PC-3 (cell line): Measurements from ENCODE around the gene DEFB132. TPM values are rescaled to one million over a fixed set of nuclear protein-coding genes. Genes with fewer than 3 reads are reported as not detected.

Experiments
- ATAC-seq: fragments of 200-7000 bp; cut with Tn5 transposase; 2 replicates; pipeline ENCODE4 v1.9.1; 2020; ENCODE audit warnings: mild to moderate bottlenecking, moderate library complexity
- BruUV-seq: library from RNA; stranded (reverse); fragments of 400-500 nt; replicated peaks from 2 replicates; lab custom pipeline; 2021; lab: Mats Ljungman, UMichigan
- CTCF ChIA-PET: fragments of 300-600 bp; sonication (Branson Sonifier 250); formaldehyde crosslinking; loops from one replicate; lab custom pipeline; 2022; ENCODE audit warnings: antibody characterized with exemption; lab: Charles Lee
- POLR2A ChIA-PET: fragments of 300-600 bp; sonication (Branson Sonifier 250); formaldehyde crosslinking; loops from one replicate; lab custom pipeline; 2022; ENCODE audit warnings: antibody characterized with exemption; ENCODE audit not compliant: unreplicated experiment; lab: Charles Lee
- DNase-seq: peaks from one replicate; pipeline ENCODE4 v3.0.0-alpha.2; 2015
- H2AFZ ChIP-seq: fragments of 300-600 bp; sonication (generic); 2 replicates; pipeline ENCODE4 v1.6.0; 2016; ENCODE audit warnings: antibody characterized with exemption, low read length
- H3F3A ChIP-seq: fragments of 300-600 bp; sonication (generic); one replicate; pipeline ENCODE4 v1.6.0; 2017; ENCODE audit warnings: antibody characterized with exemption, low read length, control low read depth, mild to moderate bottlenecking; ENCODE audit not compliant: unreplicated experiment
- H3K27ac ChIP-seq: fragments of 300-600 bp; sonication (generic); 2 replicates; pipeline ENCODE4 v1.5.1; 2016; ENCODE audit warnings: mild to moderate bottlenecking, low read length
- H3K27me3 ChIP-seq: fragments of 300-600 bp; sonication (generic); 2 replicates; pipeline ENCODE4 v1.6.1; 2016; ENCODE audit warnings: low read length, mixed read lengths
- H3K36me3 ChIP-seq: fragments of 300-600 bp; sonication (generic); 2 replicates; pipeline ENCODE4 v1.6.1; 2016; ENCODE audit warnings: low read depth, mixed run types, low read length, mixed read lengths
- H3K4me1 ChIP-seq: fragments of 300-600 bp; sonication (generic); 2 replicates; pipeline ENCODE4 v1.5.1; 2016; ENCODE audit warnings: low read length; ENCODE audit not compliant: insufficient read depth
- H3K4me2 ChIP-seq: fragments of 300-600 bp; sonication (generic); 2 replicates; pipeline ENCODE4 v1.6.0; 2016; ENCODE audit warnings: low read length
- H3K4me3 ChIP-seq: fragments of 300-600 bp; sonication (generic); 2 replicates; pipeline ENCODE4 v1.5.1; 2016; ENCODE audit warnings: mild to moderate bottlenecking, low read length, mixed read lengths
- H3K79me2 ChIP-seq: fragments of 300-600 bp; sonication (generic); 2 replicates; pipeline ENCODE4 v1.6.1; 2017; ENCODE audit warnings: low read length, mixed read lengths
- H3K9ac ChIP-seq: fragments of 300-600 bp; sonication (generic); 2 replicates; pipeline ENCODE4 v1.6.0; 2016; ENCODE audit warnings: mild to moderate bottlenecking, low read length
- H3K9me2 ChIP-seq: fragments of 300-600 bp; sonication (generic); replicated peaks from 2 replicates; pipeline ENCODE4 v1.6.1; 2016; ENCODE audit warnings: mixed run types, low read length, mixed read lengths
- H3K9me3 ChIP-seq: fragments of 300-600 bp; sonication (generic); 2 replicates; pipeline ENCODE4 v1.6.1; 2016; ENCODE audit warnings: low read length, mixed read lengths
- H4K20me1 ChIP-seq: fragments of 300-600 bp; sonication (generic); 2 replicates; pipeline ENCODE4 v1.6.1; 2016; ENCODE audit warnings: low read length, mixed read lengths
- EZH2 ChIP-seq: fragments of 300-600 bp; sonication (generic); IDR thresholded peaks from one replicate; pipeline ENCODE4 v1.6.1; 2017; ENCODE audit warnings: antibody characterized with exemption, mild to moderate bottlenecking, low read length; ENCODE audit not compliant: unreplicated experiment
- EZH2phosphoT487 ChIP-seq: fragments of 300-600 bp; sonication (generic); IDR thresholded peaks from 2 replicates; pipeline ENCODE4 v1.6.1; 2018; ENCODE audit warnings: mild to moderate bottlenecking, antibody characterized with exemption, low read length, borderline replicate concordance
- intact Hi-C: fragments of 100-400 bp; cut with micrococcal nuclease; formaldehyde crosslinking; loops from 2 replicates; pipeline ENCODE4 v1.9.0; 2023
- total RNA-seq: library from RNA; depleted of rRNA; stranded (reverse); fragments of >200 nt; gene quantifications from 2 replicates; pipeline ENCODE4 v1.2.3, GENCODE V29; 2014
- TF ChIP-seq, protein P1 (sequence below): fragments of 300-600 bp; sonication (generic); conservative IDR thresholded peaks from 2 replicates; pipeline ENCODE4 v1.5.1; 2017; ENCODE audit warnings: antibody characterized with exemption, low read depth, mild to moderate bottlenecking, low read length

The DEFB132 gene
- total RNA-seq, 1 experiment from 2014 or later, result not detected

DNA sequence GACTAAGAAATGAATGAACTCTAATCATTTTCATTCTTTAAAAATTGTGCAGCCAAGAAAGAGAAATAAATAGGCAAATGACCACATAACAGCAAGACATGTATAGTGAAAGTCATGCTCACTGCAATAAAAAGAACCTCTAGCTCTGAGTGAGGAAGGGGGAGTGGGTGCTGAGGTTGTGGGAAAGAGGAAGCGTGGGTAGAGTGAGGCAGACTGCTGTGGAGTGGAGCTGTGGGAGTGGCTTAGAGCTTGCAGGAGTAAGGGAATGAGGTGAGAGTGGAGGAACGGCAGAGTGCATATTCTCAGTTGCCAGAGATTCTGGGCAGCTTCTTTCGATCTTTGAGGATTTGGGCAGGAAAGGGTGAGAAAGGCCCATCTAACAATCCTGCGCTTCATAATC lies 20.0 kb upstream of the DEFB132 start:
- intact Hi-C loops, result loop anchor here (2.0 to 5.0 kb wide), 2 partner anchors 29 to 90 kb away; partner anchors contain the start of gene SOX12

DNA sequence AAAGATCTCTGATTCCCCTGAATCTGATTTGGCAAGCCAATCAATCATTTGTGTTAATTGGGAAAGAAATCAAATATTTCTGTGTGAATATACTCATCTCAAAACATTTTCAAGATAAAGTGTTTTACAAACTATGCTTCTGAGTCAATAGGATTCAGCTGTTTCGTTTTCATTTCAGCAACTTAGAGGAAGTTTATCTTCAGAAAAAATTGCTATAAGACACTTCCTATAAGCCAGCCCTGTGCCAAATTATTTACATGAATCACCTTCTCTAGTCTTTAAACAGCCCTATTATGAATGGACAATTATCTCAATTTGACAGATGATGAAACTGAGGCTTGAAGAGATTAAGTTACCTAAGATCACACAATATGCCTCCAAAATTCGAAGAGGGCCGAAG lies 19.6 kb upstream of the DEFB132 start:
- intact Hi-C loops, result loop anchor here (2.0 to 5.0 kb wide), 2 partner anchors 29 to 89 kb away; partner anchors contain the start of gene SOX12
- Histone ChIP-seq H2AFZ (no peak overlapping the region), H3K9ac (no peak overlapping the region), H4K20me1 (no peaks in the 10 kb centered on the region), H3K4me2 (no peak overlapping the region), H3K4me1 (no peaks in the 10 kb centered on the region), H3K9me3 (no peaks in the 10 kb centered on the region), H3F3A (no peaks in the 10 kb centered on the region), H3K27me3 (peaks cover 28% of the 10 kb centered on the region), H3K27ac (no peak overlapping the region), H3K9me2 (no peaks in the 10 kb centered on the region), H3K4me3 (no peak overlapping the region), H3K79me2 (no peaks in the 10 kb centered on the region), H3K36me3 (no peaks in the 10 kb centered on the region)
- DNase-seq (no peak), ATAC-seq (no peak)
- ChIA-PET POLR2A (interaction anchor here (0.7 kb wide), 1 partner anchor 13 kb away, joined by 3 read pairs; no protein-coding TSS in a partner anchor), CTCF (no interaction called here)
- no TSS peak for BruUV-seq
- TF ChIP-seq EZH2phosphoT487 (no peak), EZH2 (no peak)
- TF ChIP-seq, protein P1, sequence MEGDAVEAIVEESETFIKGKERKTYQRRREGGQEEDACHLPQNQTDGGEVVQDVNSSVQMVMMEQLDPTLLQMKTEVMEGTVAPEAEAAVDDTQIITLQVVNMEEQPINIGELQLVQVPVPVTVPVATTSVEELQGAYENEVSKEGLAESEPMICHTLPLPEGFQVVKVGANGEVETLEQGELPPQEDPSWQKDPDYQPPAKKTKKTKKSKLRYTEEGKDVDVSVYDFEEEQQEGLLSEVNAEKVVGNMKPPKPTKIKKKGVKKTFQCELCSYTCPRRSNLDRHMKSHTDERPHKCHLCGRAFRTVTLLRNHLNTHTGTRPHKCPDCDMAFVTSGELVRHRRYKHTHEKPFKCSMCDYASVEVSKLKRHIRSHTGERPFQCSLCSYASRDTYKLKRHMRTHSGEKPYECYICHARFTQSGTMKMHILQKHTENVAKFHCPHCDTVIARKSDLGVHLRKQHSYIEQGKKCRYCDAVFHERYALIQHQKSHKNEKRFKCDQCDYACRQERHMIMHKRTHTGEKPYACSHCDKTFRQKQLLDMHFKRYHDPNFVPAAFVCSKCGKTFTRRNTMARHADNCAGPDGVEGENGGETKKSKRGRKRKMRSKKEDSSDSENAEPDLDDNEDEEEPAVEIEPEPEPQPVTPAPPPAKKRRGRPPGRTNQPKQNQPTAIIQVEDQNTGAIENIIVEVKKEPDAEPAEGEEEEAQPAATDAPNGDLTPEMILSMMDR, result no peak

More for the DNA sequence above, 20.0 kb upstream of the DEFB132 start:
- ATAC-seq (no peak), DNase-seq (no peak)
- H3K4me2 ChIP-seq, result no peak overlapping the region
- H3K27me3 ChIP-seq, result peaks cover 28% of the 10 kb centered on the region
- no peak overlapping the region for H2AFZ ChIP-seq
- ChIA-PET CTCF (no interaction called here), POLR2A (interaction anchor here (0.7 kb wide), 1 partner anchor 13 kb away, joined by 3 read pairs; no protein-coding TSS in a partner anchor)
- H3K9me3 ChIP-seq, result no peaks in the 10 kb centered on the region
- no TSS peak for BruUV-seq
- H3K9me2 ChIP-seq, result no peaks in the 10 kb centered on the region
- TF ChIP-seq, protein P1, result no peak
- no peak for TF ChIP-seq EZH2phosphoT487
- no peak for TF ChIP-seq EZH2
- no peaks in the 10 kb centered on the region for H3F3A ChIP-seq
- H3K4me3 ChIP-seq, result no peak overlapping the region
- H3K4me1 ChIP-seq, result no peaks in the 10 kb centered on the region
- no peaks in the 10 kb centered on the region for H3K36me3 ChIP-seq
- H3K27ac ChIP-seq, result no peak overlapping the region
- no peak overlapping the region for H3K9ac ChIP-seq
- no peaks in the 10 kb centered on the region for H4K20me1 ChIP-seq
- H3K79me2 ChIP-seq, result no peaks in the 10 kb centered on the region

- DNase-seq, result no peak
- Histone ChIP-seq H3K27me3 (peaks cover 44% of the 10 kb centered on the region), H3K36me3 (no peaks in the 10 kb centered on the region), H3F3A (no peaks in the 10 kb centered on the region), H3K4me3 (no peak overlapping the region), H3K4me1 (no peaks in the 10 kb centered on the region), H3K9me2 (no peaks in the 10 kb centered on the region), H3K27ac (no peak overlapping the region), H3K4me2 (no peak overlapping the region), H3K9me3 (no peaks in the 10 kb centered on the region), H3K9ac (no peak overlapping the region), H4K20me1 (no peaks in the 10 kb centered on the region), H2AFZ (no peak overlapping the region), H3K79me2 (no peaks in the 10 kb centered on the region)
- no peak for TF ChIP-seq EZH2phosphoT487
- TF ChIP-seq EZH2, result no peak
- TF ChIP-seq, protein P1, result no peak
- BruUV-seq, result no TSS peak
- POLR2A ChIA-PET, result no interaction called here
- intact Hi-C loops, result no loop called here
- no peak for ATAC-seq
- CTCF ChIA-PET, result no interaction called here
These were observed 14.6 kb upstream of the DEFB132 start for GRCh38 chr20:242905-243304.
